ENCODE data around the gene AP2A2. TPM values are rescaled to one million over a fixed set of nuclear protein-coding genes. Genes with fewer than 3 reads are reported as not detected.
A peak's percentile ranks its signal among the peaks of the same experiment; 100 is the strongest.
"Not testable (repeated sequence)": the region's sequence is repeated elsewhere in the genome, so short reads cannot be mapped to it uniquely, and the experiment has no call there.

The AP2A2 gene
- polyA plus RNA-seq, 1 donor from 2014 or later = 7.1 TPM

- Mint-ChIP-seq H3K4me1 (peaks cover 0 to 4% (median 0%) of the 10 kb centered on the region in 3 donors), H3K36me3 (peaks cover 5% of the 10 kb centered on the region), H3K27ac (no peak overlapping the region), H3K4me3 (no peak overlapping the region), H3K9me3 (no peaks in the 10 kb centered on the region), H3K27me3 (no peaks in the 10 kb centered on the region)
Observed at GRCh38 chr11:962688-963087, 37.0 kb downstream of the AP2A2 start.

DNA sequence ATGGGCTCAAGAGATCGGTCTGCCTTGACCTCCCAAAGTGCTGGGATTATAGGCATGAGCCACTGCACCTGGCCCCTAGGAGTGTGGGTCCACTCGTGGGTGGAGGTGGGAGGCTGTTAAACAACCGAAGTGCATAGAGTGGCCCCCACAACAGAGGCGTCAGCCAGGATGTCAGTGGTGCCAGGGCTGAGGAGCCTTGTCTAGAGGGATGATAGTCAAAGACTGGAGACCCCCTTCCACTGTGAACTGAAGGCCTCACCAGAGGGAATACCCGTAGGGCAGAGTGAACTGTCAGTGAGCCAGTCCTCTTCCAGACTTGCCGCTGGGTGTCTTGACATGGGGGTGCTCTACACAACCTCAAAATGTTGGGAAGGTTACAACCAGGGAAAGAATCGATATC is 38.2 kb downstream of the AP2A2 start:
- H3K4me3 Mint-ChIP-seq = no peak overlapping the region
- no peaks in the 10 kb centered on the region for H3K9me3 Mint-ChIP-seq
- H3K27me3 Mint-ChIP-seq = no peaks in the 10 kb centered on the region
- H3K27ac Mint-ChIP-seq = peak overlapping the region in 1 of 3 donors; percentile 64
- H3K4me1 Mint-ChIP-seq = no peaks in the 10 kb centered on the region
- peaks cover 5% of the 10 kb centered on the region for H3K36me3 Mint-ChIP-seq

GRCh38 chr11:965206-965775 is 39.6 kb downstream of the AP2A2 start:
- Mint-ChIP-seq H3K4me3 (peak overlapping the region in 1 of 4 donors; percentile 66), H3K9me3 (no peaks in the 10 kb centered on the region), H3K4me1 (peaks cover 0 to 5% (median 2%) of the 10 kb centered on the region in 3 donors), H3K36me3 (peaks cover 5% of the 10 kb centered on the region), H3K27me3 (no peaks in the 10 kb centered on the region), H3K27ac (peak overlapping the region in 1 of 3 donors; percentile 67)

DNA sequence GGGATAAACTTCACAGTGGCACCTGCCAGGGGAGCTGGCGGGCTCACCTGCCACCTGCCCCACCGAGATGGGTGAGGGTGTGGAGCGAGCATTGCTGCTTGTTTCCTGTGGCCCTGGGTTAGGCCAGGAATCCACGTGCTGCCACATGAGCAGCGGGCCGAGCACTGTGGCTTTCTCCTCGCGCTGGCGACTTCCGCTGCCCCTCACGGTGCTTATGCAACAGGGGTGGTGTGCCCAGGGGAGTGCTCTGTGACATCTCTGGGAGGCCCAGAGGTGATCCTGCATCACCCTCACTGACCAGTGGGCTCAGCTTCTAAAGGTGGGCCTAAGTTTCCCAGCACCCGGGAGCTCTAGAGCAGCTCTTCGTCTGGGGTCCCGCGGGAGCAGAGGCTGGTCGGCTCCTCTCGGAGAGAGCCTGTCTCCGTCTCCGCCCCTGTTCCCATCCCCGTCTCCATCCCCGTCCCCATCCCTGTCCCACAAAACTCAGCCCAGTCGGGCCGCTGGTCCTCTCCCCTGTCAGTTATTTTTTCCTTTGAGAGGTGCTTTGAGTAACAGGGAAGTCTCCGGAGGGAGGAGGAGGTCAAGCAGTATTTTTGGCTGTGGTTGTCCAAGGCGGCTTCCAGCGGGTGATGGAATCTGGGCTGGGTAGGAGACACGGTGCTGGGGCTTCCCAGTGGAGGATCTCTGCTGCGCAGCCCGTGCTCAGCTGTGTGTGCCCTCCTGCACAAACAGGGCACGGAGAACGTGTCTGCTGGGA is 42.5 kb downstream of the AP2A2 start:
- no peak overlapping the region for H3K4me3 Mint-ChIP-seq
- no peaks in the 10 kb centered on the region for H3K27me3 Mint-ChIP-seq
- H3K9me3 Mint-ChIP-seq = no peaks in the 10 kb centered on the region
- no peak overlapping the region for H3K27ac Mint-ChIP-seq
- H3K36me3 Mint-ChIP-seq = peaks cover 7% of the 10 kb centered on the region
- H3K4me1 Mint-ChIP-seq = peaks cover 2 to 5% (median 2%) of the 10 kb centered on the region in 3 donors

DNA sequence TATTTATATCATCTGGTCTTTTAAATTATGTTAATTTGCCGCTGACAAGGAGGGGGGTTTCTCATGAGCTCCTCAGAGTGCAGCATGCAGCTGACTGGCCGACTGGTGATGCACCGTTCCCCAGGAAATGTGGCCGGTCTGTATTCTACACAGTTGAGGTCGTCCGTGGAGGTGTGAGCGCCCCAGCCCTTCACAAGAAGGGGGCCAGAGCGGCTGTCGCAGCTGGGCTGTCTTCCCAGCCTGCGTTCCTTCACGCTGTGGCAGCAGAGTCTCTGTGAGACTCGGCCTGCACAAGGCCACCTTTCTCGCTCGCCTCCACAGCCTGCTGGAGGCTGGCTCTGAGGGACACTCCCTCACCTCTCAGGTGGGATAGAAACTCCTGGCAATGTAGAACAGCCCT is 43.2 kb downstream of the AP2A2 start:
- no peaks in the 10 kb centered on the region for H3K9me3 Mint-ChIP-seq
- no peaks in the 10 kb centered on the region for H3K27me3 Mint-ChIP-seq
- no peak overlapping the region for H3K4me3 Mint-ChIP-seq
- H3K36me3 Mint-ChIP-seq = peaks cover 9% of the 10 kb centered on the region
- H3K27ac Mint-ChIP-seq = no peak overlapping the region
- peaks cover 2 to 5% (median 2%) of the 10 kb centered on the region in 3 donors for H3K4me1 Mint-ChIP-seq

DNA sequence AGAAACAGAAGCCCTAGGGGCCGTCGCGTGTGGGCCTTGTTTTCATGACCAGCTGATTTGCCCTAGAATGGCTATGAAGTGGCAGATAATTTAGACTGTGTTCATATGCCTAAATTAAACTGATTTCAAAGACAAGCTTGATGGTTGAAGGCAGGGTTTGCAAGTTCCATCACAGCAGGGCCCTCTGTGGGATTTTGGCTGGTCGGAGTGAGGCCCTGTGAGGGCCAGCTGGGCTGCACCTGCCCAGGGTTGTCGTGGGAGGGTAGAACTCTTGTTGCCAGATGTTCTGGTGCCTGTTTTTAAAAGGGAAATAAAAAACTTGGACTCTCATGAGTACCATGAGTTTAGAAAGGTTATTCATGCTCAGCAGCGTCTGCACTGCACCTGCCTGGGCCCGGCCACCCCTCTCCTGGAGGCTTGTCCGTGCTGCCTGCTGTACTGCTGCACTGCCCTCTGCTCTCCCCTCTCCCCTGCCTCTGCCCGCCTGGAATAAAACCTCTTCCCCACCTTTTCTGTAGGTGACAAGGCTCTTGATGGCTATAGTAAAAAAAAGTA is 44.1 kb downstream of the AP2A2 start:
- no peak overlapping the region for H3K4me3 Mint-ChIP-seq
- H3K4me1 Mint-ChIP-seq = peaks cover 2 to 5% (median 2%) of the 10 kb centered on the region in 3 donors
- H3K9me3 Mint-ChIP-seq = no peaks in the 10 kb centered on the region
- peaks cover 9% of the 10 kb centered on the region for H3K36me3 Mint-ChIP-seq
- H3K27me3 Mint-ChIP-seq = no peaks in the 10 kb centered on the region
- peak overlapping the region in 1 of 3 donors; percentile 41 for H3K27ac Mint-ChIP-seq

DNA sequence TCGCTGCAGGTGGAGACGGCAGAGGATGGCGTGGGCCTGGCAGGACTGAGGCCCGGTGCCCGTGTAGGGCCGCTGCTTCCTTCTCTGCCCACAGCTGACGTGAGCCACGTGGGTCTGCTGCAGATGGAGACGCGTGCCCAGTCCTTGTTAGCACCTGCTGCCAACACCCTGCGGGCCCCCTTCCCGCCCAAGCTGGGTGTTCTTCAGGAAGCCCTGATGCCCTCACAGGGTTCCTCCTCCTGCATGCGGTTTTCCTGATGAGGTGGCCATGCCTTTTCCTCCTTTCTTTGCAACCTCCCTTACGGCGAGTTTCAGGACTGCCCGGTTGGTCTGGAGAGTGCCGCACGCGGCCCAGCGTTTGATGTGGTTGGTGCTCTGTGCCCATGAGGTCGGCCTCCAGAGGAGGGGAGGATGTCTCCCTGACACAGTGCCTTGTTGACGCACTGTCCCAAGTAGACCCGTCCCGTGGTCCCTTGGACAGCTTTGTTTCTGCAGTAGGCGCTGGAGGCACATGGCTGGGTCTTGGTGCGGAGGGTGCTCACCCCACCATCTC is 44.7 kb downstream of the AP2A2 start:
- Mint-ChIP-seq H3K27me3 (no peaks in the 10 kb centered on the region), H3K36me3 (peaks cover 9% of the 10 kb centered on the region), H3K27ac (peak overlapping the region in 2 of 3 donors; percentile 41 to 78), H3K9me3 (no peaks in the 10 kb centered on the region), H3K4me3 (peak overlapping the region in 2 of 4 donors; percentile 32 to 47), H3K4me1 (peaks cover 2 to 5% (median 2%) of the 10 kb centered on the region in 3 donors)

- H3K9me3 Mint-ChIP-seq = no peaks in the 10 kb centered on the region
- no peak overlapping the region for H3K4me3 Mint-ChIP-seq
- H3K27me3 Mint-ChIP-seq = no peaks in the 10 kb centered on the region
- H3K36me3 Mint-ChIP-seq = peaks cover 6% of the 10 kb centered on the region
- H3K27ac Mint-ChIP-seq = peak overlapping the region in 2 of 3 donors; percentile 31 to 78
- H3K4me1 Mint-ChIP-seq = peaks cover 2 to 5% (median 2%) of the 10 kb centered on the region in 3 donors
Observed at GRCh38 chr11:971092-971690, 45.5 kb downstream of the AP2A2 start.

DNA sequence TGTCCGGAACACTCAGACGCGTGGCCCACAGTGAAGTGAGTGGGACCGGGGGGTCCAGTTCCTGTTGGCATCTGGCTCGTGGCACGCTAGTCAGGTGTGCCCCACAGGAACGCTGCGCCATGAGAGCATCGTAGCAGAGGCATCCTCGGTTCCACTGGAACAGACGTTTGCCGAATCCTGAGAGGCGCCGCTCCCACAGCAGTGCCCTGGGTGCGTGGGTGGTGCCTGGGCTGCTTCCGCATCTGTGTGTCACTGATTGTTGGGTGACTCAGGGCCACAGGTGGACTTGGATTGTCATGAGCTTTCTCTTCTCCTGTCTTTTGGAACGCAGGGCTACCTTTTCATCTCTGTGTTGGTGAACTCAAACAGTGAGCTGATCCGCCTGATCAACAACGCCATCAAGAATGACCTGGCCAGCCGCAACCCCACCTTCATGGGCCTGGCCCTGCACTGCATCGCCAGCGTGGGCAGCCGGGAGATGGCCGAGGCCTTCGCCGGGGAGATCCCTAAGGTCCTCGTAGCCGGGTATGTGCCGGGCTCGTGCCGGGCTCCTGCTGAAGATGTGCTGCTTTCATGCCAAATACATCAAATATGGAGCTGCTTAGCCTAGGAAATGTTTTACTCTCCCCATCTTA is 46.2 kb downstream of the AP2A2 start:
- Mint-ChIP-seq H3K4me3 (peak overlapping the region in 1 of 4 donors; percentile 28), H3K36me3 (peaks cover 6% of the 10 kb centered on the region), H3K4me1 (peaks cover 2 to 5% (median 2%) of the 10 kb centered on the region in 3 donors), H3K27me3 (no peaks in the 10 kb centered on the region), H3K27ac (peak overlapping the region in 2 of 3 donors; percentile 39 to 78), H3K9me3 (no peaks in the 10 kb centered on the region)

GRCh38 chr11:972523-973211 is 47.0 kb downstream of the AP2A2 start:
- Mint-ChIP-seq H3K4me3 (no peak overlapping the region), H3K36me3 (peaks cover 6% of the 10 kb centered on the region), H3K27ac (no peak overlapping the region), H3K4me1 (peaks cover 2 to 5% (median 2%) of the 10 kb centered on the region in 3 donors), H3K9me3 (no peaks in the 10 kb centered on the region), H3K27me3 (no peaks in the 10 kb centered on the region)

DNA sequence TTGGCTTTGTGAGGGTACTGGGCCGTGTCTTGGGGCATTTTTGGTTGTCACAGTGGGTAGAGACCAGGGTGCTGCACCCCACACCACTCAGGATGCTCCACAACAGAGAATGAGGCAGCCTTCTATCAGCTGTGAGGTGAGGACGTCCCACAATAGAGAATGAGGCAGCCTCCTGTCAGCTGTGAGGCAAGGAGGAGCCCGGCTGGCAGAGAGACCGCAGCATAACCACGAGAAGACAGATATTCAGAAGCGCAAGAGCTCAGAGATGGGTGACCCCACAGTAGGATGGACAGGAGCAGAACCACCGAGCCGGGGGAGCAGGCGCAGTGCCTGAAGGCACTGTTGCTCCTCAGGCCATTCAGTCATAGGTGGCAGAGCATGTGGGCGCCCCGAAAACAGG is 47.6 kb downstream of the AP2A2 start:
- no peaks in the 10 kb centered on the region for H3K9me3 Mint-ChIP-seq
- no peak overlapping the region for H3K4me3 Mint-ChIP-seq
- H3K27ac Mint-ChIP-seq = peak overlapping the region in 1 of 3 donors; percentile 83
- peaks cover 6% of the 10 kb centered on the region for H3K36me3 Mint-ChIP-seq
- H3K27me3 Mint-ChIP-seq = no peaks in the 10 kb centered on the region
- H3K4me1 Mint-ChIP-seq = peaks cover 2 to 5% (median 2%) of the 10 kb centered on the region in 3 donors

DNA sequence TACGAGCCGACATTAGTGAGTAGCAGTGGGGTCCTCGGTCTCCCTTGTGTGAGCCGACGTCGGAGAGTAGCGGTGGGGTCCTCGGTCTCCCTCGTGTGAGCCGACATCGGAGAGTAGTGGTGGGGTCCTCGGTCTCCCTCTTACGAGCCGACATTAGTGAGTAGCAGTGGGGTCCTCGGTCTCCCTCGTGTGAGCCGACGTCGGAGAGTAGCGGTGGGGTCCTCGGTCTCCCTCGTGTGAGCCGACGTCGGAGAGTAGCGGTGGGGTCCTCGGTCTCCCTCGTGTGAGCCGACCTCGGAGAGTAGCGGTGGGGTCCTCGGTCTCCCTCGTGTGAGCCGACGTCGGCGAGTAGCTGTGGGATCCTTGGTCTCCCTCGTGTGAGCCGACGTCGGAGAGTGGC is 49.7 kb downstream of the AP2A2 start:
- not testable (repeated sequence) for H3K9me3 Mint-ChIP-seq, H3K4me1 Mint-ChIP-seq, H3K36me3 Mint-ChIP-seq, H3K27me3 Mint-ChIP-seq, H3K27ac Mint-ChIP-seq, H3K4me3 Mint-ChIP-seq

GRCh38 chr11:975827-976226 is 50.2 kb downstream of the AP2A2 start:
- H3K4me1 Mint-ChIP-seq = peaks cover 0 to 1% (median 0%) of the 10 kb centered on the region in 3 donors
- peaks cover 6% of the 10 kb centered on the region for H3K36me3 Mint-ChIP-seq
- H3K27me3 Mint-ChIP-seq = no peaks in the 10 kb centered on the region
- H3K4me3 Mint-ChIP-seq = no peak overlapping the region
- H3K27ac Mint-ChIP-seq = no peak overlapping the region
- no peaks in the 10 kb centered on the region for H3K9me3 Mint-ChIP-seq

GRCh38 chr11:976431-977160 is 50.9 kb downstream of the AP2A2 start:
- H3K27me3 Mint-ChIP-seq = no peaks in the 10 kb centered on the region
- no peak overlapping the region for H3K27ac Mint-ChIP-seq
- H3K9me3 Mint-ChIP-seq = no peaks in the 10 kb centered on the region
- no peaks in the 10 kb centered on the region for H3K4me1 Mint-ChIP-seq
- H3K4me3 Mint-ChIP-seq = no peak overlapping the region
- H3K36me3 Mint-ChIP-seq = peaks cover 6% of the 10 kb centered on the region

Measured in IgD-negative memory B cell (primary cell).